CD4-positive, alpha-beta T cell treated with Interferon gamma for 1 hour (primary cell): Measurements from ENCODE around the gene GRAMD2B.
"Not testable (repeated sequence)": the region's sequence is repeated elsewhere in the genome, so short reads cannot be mapped to it uniquely, and the experiment has no call there.

Experiments used
- DNase-seq: peaks from one replicate; pipeline ENCODE4 v3.0.0-alpha.2; 2020

The GRAMD2B gene

GRCh38 chr5:126452477-126452876, 29.3 kb downstream of the GRAMD2B start:
- DNase-seq, result no peak

- no peak for DNase-seq
Measured at GRCh38 chr5:126454081-126454480, 30.9 kb downstream of the GRAMD2B start.

- DNase-seq, result no peak
Measured at GRCh38 chr5:126454535-126454934, 31.3 kb downstream of the GRAMD2B start.

- DNase-seq, result no peak
Measured at GRCh38 chr5:126455264-126455663, 32.1 kb downstream of the GRAMD2B start.

DNA sequence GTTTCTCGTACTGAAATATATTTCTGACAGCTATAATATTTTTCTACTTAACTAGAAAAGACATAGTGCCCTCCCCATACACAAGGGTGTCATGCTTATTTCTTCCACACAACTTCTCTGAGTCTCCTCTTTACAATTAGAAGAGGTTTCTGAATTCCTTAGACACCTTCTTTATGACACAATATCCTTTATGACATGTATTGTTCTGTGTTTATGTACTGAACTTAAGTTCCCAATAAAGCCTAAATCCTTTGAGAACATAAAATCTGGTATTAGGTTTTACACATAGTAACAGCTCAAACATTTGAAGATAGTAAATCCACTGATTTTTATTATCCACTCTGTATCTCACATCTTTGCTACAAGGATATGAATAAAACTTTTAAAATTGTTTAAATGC, 32.5 kb downstream of the GRAMD2B start:
- no peak for DNase-seq

GRCh38 chr5:126456217-126456820, 33.1 kb downstream of the GRAMD2B start:
- no peak for DNase-seq

GRCh38 chr5:126460459-126460858, 37.2 kb downstream of the GRAMD2B start:
- DNase-seq, result no peak

- DNase-seq, result no peak
Measured at GRCh38 chr5:126460977-126461376, 37.8 kb downstream of the GRAMD2B start.

DNA sequence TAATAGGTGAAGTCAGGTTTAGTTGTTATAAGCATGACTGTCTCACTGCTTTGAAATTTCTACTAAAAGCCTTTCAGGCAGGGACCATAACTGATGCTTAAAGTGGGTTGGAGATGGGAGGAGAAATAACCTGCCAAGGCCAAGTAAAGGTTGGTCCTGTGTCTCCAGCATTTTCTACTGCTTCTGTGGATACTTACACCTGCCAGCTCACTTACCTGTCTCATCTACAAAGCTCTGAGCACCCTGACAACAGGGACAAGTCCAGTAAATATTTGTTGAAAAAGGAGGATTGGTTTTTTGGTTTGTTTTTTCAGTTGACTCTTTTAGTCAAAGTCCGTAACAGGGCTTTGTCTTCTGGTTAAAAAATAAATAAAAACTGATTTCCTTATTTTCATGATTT, 38.6 kb downstream of the GRAMD2B start:
- DNase-seq, result no peak

DNA sequence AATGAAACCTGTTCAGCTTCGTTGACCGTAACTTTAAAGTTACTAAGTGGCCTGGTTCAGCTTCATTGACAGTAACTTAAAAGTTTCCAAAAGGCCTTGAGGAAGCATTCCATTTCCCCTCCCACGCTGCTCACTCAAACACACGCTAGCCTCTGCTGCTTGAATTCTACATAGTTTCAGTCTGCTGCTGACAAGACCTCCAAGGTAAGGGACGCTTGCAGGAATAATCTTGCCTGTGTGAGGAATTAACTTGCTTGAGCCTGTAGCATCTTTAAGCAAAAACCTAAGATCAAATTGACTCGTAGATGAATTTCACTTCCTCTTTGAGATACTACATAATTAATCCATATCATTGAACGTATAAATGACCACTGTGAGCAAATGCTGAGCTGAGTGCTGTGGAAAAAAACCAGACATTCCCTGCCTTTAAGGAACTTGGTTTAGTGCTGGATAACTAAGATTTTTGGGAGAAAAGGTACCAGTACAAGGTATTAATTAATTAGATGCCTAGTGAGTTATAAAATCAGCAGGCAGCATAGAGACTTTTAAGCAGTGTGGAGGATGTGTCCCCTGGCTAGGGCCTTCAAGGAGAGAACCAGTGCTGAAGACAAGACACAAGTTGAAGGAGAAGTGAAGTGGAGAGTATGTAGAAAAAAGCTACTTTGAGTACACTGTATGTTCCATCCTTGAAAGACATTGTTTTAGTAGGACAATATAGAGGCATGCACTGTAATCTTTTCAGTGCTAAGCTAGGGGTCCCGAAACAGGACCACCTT, 39.2 kb downstream of the GRAMD2B start:
- no peak for DNase-seq

GRCh38 chr5:126464016-126464415, 40.8 kb downstream of the GRAMD2B start:
- no peak for DNase-seq

- no peak for DNase-seq
Measured at GRCh38 chr5:126464959-126465358, 41.8 kb downstream of the GRAMD2B start.

DNA sequence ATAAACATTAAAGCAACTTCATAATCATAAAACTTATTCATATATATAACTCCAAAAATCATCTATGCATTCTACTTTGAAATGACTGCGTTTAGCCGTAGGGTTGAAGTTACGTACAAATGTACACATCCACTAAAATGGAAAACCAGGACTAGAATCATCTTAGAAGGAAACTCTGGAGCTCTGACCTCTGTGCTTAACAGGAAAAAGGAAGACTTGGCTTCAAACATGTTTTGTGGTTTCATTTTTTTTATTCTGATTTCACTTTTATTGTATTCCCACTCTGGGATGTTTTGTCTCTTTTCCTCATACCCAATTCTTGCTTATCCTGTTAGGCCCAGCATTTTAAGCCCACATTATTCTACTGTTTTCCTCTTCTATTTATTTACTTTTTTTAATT, 44.9 kb downstream of the GRAMD2B start:
- DNase-seq, result no peak

DNA sequence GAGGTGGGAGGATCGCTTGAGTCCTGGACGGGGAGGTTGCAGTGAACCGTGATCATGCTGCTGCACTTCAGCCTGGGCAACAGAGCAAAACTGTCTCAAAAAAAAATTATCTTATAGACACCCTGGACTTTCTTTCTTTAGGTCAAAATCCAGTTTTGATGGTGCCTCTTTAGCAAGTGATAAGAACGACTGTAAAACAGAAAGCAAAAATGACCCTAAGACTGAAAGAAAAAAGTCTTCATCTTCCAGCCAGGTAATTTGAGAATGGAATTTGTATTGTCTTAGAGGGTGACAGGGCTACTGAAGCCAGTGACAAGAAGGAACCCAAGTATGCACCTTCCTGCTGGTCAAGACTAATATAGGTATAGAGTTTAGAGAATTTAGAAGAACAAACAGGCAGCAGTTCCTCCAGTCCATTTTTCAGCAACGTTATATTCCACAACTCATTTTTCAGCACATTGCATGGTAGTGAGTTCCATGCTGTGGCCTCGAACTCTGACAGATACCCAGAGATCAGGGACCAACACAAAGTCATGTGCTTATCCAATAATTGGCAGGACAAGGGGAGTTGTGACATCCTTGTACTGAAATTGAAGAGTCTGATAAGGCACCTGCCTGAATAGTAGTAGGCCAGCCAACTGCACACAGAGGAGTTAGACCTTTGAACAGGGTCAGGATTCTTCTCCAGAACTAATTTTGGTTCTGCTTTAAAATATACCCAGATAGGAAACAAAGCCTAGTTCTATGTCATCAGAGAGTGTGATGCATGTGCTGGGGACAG, 46.5 kb downstream of the GRAMD2B start:
- DNase-seq, result no peak

GRCh38 chr5:126470529-126470928, 47.3 kb downstream of the GRAMD2B start:
- not testable (repeated sequence) for DNase-seq

- no peak for DNase-seq
Measured at GRCh38 chr5:126471247-126471646, 48.0 kb downstream of the GRAMD2B start.

DNA sequence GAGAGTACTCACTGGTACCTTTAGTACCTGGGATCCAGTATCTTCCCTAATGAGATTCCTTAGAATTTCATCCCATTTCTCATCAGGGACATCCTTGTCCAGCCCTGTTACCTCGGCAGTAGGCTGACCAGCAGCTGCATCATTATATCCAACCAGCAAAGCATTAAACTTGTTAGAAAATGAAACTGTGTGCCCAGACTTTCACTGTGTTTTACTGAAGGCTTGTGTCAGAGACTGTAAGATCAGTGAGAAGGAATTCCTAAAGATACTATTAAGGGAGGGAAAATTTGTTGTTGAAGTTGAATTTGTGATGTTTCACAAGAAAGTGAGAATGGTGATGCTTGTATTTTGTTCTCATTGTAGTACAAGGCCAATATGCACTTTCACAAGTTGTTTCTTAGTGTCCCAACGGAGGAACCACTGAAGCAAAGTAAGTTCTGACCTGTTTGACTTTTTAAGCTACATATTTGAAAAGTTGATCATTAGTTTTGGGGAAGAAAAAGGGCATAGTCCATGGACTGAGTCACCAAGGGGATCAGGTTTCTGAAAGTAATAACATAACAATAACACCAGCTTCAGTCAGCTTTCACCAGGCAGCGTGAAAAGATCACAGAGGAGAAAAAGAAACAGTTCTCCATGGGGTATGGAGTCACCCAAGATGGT, 48.8 kb downstream of the GRAMD2B start:
- no peak for DNase-seq

DNA sequence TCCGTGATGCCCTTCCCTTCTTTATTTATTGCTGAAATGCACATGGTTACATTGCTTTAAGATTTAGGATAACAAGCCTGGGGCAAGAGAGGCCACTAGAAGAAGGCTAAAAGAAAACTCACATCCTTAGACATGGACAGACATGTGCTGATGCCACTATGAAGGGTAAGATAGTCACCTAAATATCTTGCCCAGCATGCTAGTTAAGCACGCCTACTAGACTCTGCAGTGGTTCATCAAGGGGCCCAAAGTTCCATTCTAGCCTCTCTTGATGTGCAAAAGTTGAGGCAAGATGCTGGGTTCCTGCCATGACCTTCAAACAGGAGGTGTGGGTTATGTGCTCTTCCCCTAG, 49.3 kb downstream of the GRAMD2B start:
- DNase-seq, result no peak

- DNase-seq, result no peak
Measured at GRCh38 chr5:126477294-126478117, 54.3 kb downstream of the GRAMD2B start.

- DNase-seq, result no peak
Measured at GRCh38 chr5:126479810-126480209, 56.6 kb downstream of the GRAMD2B start.

GRCh38 chr5:126480824-126481223, 57.6 kb downstream of the GRAMD2B start:
- no peak for DNase-seq

GRCh38 chr5:126481243-126481642, 58.0 kb downstream of the GRAMD2B start:
- DNase-seq, result no peak

DNA sequence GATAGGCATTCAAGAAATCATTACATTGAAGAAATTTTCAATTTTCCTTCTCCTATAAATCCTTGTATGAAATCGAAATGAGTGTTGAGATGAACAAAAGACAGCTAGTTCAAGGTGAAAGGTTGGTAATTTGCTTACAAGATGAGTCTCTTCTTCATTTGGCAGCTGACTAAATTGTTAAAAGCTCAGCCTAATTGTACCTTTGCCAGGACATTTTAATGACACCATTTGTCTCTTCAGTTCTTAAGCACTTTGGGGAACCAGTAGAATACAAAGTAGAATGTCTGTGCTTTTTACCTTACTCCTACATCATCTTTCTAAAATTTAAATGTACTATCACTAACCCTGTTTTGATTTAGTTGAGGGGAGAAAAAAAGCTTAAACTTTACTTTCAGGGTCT, 59.4 kb downstream of the GRAMD2B start:
- no peak for DNase-seq
